Stimulated activated CD4-positive, alpha-beta T cell treated with anti-CD3 and anti-CD28 coated beads, Interleukin-15, amount 100 ng/mL, for 1 hour (primary cell): ENCODE measurements around the gene NDST3.

Experiments
- DNase-seq, 2 donors: peaks; one replicate each; pipeline ENCODE4 v3.0.0-alpha.2; 2020; ENCODE audit warnings: low read depth in 1 of 2, low spot score in 1 of 2

NDST3 gene

DNA sequence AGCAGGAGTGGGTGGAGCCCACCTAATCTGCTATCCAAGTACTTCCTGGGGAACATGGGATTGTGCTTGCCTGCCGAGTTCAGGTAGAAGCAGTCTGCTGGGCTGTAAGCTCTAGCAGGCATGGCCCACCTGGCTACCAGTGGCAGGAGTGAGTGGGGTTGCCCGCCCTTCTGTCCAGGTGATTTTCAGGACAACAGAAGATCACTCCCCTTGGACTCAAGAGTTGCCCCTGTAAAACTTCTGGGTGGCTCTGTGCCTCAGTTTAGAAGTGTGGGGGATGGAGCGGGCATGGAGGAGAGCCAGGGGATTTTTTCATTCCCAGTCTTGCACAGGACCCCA lies 43.5 kb downstream of the NDST3 start:
- no peak for DNase-seq

DNA sequence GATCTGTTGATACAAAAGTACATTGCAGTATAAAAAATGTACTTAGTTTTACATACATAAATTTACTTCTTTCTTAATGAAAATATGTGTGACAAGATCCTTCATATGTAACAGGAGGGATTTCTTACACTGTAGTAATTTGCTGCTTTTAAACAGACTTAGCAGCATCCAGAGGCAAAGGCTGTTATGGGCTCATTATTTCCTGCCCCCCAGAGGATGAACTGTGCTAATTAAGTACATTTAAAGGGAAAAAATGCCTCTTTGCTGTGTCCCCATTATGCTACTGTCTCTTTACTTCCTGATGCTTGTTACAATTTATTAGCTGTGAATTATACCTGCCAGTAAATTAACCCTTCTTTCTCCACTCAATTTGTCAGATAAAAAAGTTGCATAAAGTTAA lies 47.1 kb downstream of the NDST3 start:
- DNase-seq: no peak

DNA sequence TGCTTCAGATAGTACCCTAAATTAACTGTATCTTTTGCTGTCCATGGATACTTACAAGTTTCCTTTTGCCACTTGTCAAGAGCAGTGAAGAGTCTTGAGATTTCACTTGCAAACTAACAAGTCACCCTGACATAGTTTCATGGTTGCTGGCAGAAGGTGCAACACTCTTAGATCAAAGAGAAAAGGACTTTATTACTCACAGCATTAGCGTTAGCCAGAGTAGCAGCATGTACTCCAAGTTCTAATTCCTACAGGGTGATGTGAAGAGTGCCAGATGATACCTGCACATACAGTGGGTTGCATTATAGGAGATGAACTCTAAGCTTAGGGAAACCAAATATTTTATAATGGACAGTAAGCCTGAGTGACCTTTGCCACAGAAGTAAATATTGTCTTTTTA lies 47.9 kb downstream of the NDST3 start:
- DNase-seq: no peak

DNA sequence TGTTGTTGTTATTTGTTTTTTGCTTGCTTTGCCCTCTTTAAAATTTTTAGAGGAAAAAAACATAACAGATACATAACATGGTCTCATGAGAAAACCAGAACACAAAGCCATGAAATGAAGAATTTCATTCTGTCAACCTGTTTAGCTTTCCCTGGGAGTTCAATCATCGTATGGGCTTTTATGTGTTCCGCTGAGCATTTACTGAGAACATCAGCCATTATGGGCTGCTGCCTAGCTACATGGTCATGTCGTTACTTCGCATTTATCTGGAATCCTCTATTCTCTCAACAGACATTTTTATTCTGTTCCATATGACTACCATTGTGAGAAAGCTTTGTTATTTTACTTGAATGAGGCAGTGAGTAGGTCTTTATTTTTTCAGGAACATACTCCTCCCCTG lies 51.4 kb downstream of the NDST3 start:
- no peak for DNase-seq

DNA sequence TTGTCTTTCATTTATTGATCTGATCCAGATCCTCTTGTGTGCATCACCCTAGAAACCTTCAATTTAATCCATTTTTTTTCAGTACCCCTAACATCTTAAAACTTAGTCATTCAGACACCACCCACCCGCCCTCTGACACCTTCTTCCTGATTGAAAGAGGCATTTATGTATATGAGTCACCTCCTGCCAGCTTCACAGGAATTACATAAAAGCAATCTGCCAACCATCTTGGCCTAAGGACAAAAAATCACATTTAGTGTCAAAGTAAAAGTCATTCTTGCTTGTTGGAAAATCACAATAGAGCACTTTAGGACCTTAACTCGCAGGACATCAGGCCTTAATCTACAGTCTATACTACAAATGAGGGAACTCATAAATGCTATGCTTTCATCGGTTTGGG lies 52.1 kb downstream of the NDST3 start:
- no peak for DNase-seq

DNA sequence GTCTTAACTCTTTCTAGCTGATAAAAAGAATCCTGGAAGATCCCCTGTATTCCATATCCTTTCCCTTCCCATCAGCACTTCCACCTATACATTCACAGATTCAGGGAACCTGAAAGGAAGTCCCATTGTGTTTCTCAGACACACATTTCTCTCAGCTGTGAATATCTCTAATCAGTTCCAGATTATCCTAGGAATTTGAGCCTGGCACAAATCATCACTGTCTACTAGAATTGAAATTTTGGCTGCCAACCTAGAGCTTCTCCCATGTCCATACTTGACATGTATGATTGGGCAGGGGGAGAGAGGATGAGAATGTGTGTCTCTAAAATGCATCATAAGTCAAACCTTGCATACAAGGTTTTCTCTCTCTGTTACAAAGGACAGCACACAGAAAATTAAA lies 53.1 kb downstream of the NDST3 start:
- DNase-seq: no peak

DNA sequence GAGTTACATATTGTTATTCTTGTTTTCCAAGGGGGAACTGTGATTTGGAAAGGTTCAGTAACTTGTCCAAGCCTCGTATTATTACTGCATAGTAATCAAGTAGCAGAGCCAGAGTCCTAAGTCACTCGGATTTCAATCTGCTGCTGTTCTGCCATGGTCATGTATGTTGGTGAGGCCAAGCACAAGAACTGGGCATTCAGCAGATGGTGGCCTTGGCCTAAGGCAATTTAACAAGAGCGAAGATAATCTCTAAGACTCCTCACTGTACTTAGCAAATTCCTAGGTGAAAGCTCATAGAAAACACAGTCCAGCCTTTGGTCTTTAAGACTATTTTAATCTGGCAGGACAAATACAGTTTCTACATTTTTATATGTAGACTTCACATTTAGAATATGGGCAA lies 64.8 kb downstream of the NDST3 start:
- no peak for DNase-seq

DNA sequence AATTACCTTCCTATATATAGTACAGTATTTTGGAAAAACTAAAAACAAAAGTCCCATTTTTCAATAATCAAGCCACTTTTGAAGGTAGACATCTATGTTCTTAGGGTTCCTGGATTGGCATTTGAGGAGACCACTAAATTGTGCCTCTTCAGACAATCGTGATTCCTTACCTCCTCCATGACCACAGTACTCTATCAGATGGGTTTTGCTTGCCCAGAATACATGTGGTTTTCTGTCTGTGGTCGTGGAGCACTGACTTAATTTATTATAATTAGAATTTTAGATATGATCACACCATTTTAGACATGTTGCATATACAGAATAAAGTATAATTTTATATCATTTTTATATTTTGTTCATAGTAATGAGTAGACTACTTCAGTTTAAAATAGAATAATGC lies 67.9 kb downstream of the NDST3 start:
- no peak for DNase-seq

DNA sequence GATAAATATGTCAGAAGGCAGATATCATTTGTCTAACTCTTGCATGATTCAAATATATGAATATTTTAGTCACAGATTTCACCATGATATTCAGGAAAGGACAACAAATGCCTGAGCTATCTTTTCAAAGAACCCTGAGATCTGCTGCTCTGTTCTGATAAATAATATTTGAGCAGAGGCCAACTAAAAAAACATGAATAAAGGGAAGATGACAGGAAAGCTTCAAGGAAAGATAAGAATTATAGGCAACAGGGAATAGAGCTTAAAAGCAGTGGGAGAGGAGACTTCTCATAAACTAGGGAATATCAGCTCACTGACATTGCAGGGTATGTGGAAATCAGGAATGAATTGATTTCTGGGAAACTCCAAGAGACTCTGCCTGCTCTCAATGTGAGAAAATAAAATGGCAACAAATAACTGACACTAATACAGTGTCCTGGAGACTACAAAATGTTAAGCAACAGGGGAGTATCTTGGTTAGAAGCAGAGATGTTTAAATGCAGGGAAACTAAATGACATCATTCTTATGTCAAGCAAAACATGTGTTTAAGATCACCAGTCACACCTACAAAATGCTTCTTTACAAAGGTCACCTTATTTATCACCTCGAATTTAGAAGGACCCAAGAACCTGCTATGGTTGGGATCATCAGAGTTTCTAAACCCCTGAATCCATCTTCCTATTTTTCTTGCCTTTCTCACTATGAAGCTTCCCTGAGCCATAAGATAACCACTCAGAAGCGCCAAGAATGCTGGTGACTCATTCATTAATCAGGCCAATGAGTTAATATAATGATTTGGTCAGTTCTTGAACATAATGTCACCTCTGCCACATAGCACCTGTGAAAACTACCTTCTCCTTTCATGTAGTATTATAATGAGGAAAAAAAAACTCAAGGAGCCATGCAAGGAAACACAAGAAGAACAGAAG lies 78.1 kb downstream of the NDST3 start:
- DNase-seq: no peak

DNA sequence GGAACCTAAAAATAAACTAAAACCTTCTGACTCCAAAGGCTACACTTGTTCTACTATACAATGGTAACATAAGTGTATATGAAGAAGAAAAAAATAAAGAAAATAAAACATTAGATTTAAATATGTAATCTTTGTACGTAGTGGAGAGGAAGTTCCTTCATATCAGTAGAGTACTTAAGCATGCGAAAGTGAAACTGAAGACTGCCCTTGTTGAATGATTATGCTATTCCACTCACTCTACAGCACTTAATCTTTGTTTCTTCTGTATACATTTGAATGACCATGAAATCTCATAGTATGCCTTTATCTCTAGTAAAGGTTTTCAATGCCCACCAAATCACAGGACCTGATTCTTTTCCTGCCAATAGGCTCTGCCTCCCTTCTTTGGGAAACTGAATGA lies 78.9 kb downstream of the NDST3 start:
- no peak for DNase-seq

DNA sequence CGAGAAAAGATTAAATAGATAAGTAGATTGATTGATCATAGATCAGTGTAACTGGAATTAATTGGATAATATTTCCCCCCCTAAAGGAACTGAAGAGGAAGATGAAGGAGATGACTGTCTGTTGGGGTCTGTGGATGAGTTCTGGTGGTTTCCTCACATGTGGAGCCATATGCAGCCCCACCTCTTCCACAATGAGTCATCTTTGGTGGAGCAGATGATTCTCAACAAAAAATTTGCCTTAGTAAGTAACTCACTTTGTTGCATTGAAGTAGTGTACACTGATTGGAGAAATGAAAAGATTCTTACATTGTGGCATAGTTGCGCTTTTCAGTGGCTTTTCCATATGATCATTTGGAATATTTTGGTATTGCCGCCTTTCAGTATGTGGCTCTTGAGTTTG lies 80.4 kb downstream of the NDST3 start:
- no peak for DNase-seq

DNA sequence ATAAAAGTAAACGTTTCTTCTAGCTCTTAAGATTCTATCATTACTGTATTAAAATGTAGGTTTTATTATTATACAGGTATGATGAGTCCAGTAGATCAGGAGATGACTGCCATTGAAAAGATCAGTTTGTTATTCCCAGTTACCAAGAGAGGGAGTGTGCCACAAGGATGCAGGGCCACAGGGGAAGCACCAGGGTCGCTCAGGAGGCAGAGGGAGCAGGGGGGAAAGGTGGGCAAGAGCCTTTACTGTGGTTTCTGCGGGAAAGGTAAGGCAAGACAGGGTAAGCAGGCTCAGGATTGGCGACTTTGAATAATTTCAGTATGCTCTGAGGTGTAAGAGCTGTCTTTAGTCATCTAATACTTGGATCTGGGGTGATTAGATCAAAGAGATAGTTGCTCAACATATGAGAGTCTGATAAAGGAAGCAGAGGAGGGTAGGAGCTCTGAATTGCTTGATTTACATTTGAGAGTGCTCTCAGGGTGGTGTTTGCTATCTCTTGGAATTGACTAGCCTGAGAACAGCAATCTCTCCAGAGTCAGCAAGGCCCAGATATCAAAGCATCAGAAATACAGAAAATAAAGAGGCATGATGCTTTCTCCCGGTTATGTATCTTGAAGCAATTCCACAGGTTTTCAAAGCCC lies 86.0 kb downstream of the NDST3 start:
- no peak for DNase-seq

DNA sequence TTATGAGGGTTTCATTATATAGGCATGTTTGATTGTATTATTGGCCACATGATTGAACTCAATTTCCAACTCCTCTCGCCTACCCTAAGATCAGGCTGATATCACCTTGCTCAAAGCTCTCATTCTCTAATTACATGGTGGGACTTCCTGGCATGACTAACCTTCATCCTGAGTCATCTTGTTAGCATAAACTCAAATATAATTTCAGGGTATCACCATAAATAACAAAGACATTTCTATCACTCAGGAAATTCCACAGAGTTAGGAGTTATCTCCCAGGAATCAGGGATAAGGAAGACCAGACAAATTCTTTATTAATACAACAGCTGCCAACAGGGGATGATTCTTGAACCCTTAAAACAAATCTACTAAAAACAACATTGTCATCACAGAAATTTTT lies 90.7 kb downstream of the NDST3 start:
- no peak for DNase-seq

DNA sequence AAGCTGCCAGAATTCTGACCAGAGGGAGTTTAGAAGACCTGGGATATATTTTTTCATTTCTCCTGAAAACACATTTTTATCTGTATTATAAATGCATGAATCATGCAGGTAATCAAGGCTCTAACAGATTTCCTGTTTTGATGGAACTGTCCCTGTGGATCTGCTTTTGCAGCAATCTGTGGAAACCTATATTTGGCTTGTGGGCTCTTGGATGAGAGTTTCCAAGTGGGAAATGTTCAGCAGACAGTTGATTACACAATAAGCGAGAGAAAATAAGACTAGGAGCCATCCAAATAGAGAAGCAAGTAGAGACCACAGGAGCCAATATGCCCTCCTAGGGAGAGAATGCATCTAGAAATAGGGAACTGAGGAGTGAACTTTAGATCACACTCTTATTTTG lies 105.0 kb downstream of the NDST3 start:
- no peak for DNase-seq

DNA sequence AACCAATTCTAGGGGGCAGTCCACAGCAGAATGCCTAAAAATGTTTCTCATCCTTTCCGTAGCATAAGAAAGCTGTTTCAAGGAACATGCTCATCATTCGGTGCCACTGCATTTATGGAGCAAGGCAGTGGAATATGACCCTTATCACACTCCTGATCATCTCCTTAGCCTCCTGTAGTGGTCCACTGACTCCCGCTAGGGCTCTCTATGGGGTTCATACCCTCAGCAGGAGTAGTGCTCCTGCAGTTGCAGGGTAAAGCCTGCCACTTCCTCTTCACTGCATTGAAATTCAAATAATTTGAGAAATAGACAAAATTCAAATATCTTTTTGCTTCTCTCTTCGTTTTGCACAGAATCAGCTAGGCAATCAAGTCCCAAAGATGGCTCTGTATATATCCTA lies 107.0 kb downstream of the NDST3 start:
- DNase-seq: no peak

DNA sequence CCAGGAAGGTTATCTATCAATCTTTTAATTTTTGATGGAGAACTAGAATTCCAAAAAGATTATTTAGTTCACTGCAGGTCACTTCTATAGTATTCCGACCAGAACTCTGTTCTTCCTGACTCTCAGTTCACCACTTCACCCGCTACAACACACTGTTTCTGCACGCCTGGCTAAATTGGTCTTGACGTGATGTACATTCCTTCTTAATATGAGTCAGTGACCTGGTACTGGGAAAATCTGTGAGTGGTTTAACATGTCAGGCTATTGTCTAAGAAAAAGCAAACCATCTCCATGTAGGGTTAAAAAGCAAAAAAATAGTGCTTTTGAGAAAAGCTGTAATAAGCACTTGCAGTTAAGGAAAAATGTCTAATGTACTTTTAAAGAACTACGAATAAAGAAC lies 120.4 kb downstream of the NDST3 start:
- no peak for DNase-seq

DNA sequence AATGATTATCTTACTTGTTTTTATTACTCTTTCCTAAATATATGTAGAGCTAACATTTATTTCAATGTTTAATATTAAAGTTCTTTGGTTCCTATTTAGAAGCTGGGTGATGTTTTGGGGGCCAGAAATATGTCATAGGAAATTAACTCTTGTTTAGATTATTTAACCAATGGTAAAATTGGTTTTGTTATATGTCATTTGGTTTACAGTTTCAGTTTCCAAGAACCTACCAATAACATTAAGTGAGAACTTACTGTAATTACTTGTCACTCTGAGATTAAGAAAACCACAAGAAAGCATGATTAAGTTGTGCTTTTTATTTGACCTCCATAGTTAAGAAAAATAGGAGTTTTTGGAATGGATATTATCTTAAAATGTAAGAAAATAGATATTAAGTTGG lies 121.2 kb downstream of the NDST3 start:
- DNase-seq: no peak

DNA sequence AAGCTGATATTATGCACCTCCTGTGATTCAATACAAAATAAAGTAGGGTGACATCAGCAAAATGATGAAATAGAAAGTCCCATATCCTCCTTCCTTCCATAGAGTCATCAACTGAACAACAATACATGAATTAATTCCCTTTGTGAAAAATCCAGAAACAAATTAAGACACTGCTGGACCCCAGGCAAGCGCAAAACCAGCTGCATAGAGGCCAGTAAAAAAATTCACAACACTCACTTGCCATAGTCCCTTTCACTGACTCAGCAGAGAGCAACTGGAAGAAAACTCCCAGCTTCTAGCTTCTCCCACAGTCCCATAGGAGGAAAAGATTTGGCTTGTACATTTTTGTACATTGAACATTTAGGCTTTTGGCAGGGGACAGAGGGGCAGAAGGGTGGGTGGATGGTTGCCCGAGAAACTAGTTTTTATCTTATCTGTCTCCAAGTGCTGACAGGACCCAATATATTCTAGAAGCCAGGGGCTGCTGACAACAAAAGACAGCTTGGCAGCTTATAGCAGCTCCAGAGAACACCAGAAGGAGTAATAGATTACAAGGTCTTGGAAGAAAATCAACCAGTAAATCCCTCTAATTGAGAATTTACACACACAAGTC lies 124.6 kb downstream of the NDST3 start:
- no peak for DNase-seq

DNA sequence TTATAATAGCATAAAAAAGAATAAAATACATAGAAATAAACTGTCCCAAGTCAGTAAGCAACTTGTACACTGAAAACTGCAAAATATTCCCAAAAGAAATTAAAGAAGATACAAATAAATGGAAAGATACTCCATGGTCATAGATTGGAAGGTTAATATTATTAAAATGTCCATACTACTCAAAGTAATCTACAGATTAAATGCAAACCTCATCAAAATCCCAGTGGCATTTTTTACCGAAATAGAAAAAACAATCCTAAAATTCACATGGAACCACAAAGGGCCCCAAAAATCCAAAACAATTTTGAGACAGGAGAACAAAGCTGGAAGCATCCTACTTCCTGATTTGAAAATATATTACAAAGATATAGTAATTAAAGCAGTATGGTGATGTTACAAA lies 133.0 kb downstream of the NDST3 start:
- DNase-seq: no peak

DNA sequence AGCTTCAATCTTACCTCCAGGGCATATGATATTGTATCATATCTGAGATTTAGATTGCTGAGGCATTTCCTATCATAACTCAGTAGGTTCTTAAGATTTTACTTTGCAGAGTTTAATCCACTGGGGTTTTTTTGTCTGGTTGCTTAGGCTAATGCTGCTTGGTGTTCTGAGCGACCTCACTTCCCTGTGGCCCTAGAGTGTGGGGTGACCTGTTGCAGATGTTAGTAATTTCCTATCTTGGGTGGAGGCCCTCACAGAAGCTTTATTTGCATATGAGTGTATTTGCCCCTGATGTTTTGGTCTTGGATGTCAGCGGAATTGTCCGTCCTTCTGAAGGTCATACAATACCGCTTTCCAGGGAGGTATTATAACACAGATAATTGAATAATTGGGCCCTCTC lies 137.1 kb downstream of the NDST3 start:
- no peak for DNase-seq

DNA sequence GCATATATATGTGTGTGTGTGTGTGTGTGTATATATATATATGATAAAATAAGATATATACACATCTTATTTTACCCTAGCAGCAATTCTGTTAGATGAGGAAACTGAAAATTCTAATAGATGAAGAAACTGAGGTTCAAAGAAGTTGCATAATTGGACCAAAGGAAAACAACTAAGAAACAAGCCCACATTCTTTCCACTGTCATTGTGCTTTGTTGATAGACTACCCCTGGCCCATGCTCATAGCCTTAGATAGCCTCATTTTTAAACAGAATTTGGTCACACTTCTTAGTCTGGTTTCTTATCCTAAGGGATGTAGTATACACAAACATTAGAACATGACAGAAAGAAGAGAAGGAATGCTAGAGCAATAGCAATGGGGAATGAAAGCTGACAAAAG lies 138.8 kb downstream of the NDST3 start:
- DNase-seq: no peak

DNA sequence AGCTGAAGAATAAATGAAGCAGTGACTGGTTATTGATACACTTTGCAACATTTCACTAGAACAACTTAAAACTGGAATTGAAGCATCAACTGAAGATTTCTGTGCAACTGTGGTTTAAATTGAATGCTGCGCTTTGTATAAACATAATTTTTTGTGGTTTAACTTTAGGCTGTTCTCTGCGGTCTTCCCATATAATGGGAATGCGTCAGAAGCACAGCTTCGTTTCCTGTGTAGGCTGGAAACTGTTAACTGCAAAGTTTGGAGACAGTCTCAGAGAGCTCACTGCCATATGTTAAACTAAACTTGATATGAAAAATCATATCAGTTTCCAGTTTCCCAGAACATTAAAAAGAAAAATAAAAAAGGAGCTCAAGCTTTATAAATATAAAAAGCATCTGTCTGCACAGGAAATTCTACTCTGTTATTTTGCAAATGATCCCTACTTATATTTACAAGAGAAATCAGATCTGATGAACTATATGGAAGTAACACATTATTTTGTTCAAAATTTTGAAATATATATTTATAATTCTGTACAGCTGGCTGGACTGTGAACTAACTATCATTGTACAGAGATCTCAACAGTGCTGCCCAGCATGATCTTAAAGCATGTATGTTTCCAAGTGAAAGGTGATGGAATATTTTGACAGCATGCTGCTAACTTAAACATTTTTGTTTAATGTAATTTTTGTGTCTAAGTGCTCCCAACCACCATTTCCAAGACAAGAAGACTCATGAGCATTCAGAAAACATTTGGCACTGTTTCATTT lies 139.9 kb downstream of the NDST3 start:
- DNase-seq: no peak
